HCT116 (cell line): Measurements from ENCODE around the gene LGALS3. TPM values are rescaled to one million over a fixed set of nuclear protein-coding genes. Genes with fewer than 3 reads are reported as not detected.

Source experiments
- ATAC-seq: fragments of 200-7000 bp; cut with Tn5 transposase; 2 replicates; pipeline ENCODE4 v1.9.1; 2020; ENCODE audit warnings: mild to moderate bottlenecking, moderate library complexity
- BruUV-seq: library from RNA; stranded (reverse); fragments of 400-500 nt; replicated peaks from 2 replicates; lab custom pipeline; 2021; lab: Mats Ljungman, UMichigan
- CTCF ChIA-PET: fragments of 300-600 bp; sonication (Branson Sonifier 250); formaldehyde crosslinking; loops from one replicate; lab custom pipeline; 2021; ENCODE audit warnings: antibody characterized with exemption; lab: Charles Lee
- POLR2A ChIA-PET: fragments of 300-600, 350-600 bp; sonication (Branson Sonifier 250); formaldehyde crosslinking; loops from one replicate; lab custom pipeline; 2021; ENCODE audit warnings: antibody characterized with exemption; lab: Charles Lee
- RAD21 ChIA-PET, 2 experiments: fragments of 300-600 bp; sonication (Branson Sonifier 250); formaldehyde crosslinking; loops; one replicate each; lab custom pipeline; 2023; ENCODE audit warnings: low total read pairs in 2 of 2; ENCODE audit not compliant: uncharacterized antibody in 2 of 2, unreplicated experiment in 2 of 2, low non-redundant PET in 1 of 2; lab: Charles Lee
- DNase-seq: peaks from one replicate; pipeline ENCODE4 v3.0.0-alpha.2; 2010; ENCODE audit warnings: low read depth, low spot score
- H2AFZ ChIP-seq: fragments of 200-600 bp; shearing (Covaris generic), sonication (generic); 2 replicates; pipeline ENCODE4 v1.6.1; 2017; ENCODE audit warnings: low read depth, mixed run types, mixed read lengths, antibody characterized with exemption, low read length; ENCODE audit not compliant: poor library complexity, severe bottlenecking
- H3K27ac ChIP-seq: 2 replicates; pipeline ENCODE4 v1.5.1; 2012; ENCODE audit warnings: low read depth, low read length
- H3K27me3 ChIP-seq: fragments of 200-600 bp; sonication (generic); 2 replicates; pipeline ENCODE4 v1.6.1; 2016; ENCODE audit warnings: mixed run types, low read length, mixed read lengths; ENCODE audit not compliant: insufficient read depth
- H3K36me3 ChIP-seq, 2 experiments: fragments of 200-500 bp in 1 of 2; fragments of 200-600 bp in 1 of 2; sonication (Bioruptor generic) in 1 of 2; sonication (generic) in 1 of 2; 2 replicates each; pipeline versions ENCODE4 v1.5.1 to v1.6.1; 2014 to 2016; ENCODE audit warnings: low read length in 2 of 2, inconsistent platforms in 1 of 2, mixed read lengths in 1 of 2, mixed run types in 1 of 2; ENCODE audit not compliant: insufficient read depth in 2 of 2, control insufficient read depth in 1 of 2
- H3K4me1 ChIP-seq, 2 experiments: fragments of 200-600 bp in 1 of 2; sonication (generic) in 1 of 2; 2 replicates each; pipeline versions ENCODE4 v1.5.1 to v1.6.1; 2012 to 2017; ENCODE audit warnings: low read length in 2 of 2, inconsistent platforms in 1 of 2, mild to moderate bottlenecking in 1 of 2, mixed read lengths in 1 of 2, mixed run types in 1 of 2, moderate library complexity in 1 of 2; ENCODE audit not compliant: insufficient read depth in 2 of 2, control insufficient read depth in 1 of 2
- H3K4me2 ChIP-seq: fragments of 200-600 bp; sonication (generic); 2 replicates; pipeline ENCODE4 v1.6.1; 2017; ENCODE audit warnings: mixed run types, low read length, mixed read lengths
- H3K4me3 ChIP-seq, 2 experiments: fragments of 200-600 bp in 1 of 2; sonication (generic) in 1 of 2; replicated peaks in 1 of 2; 2 replicates each; pipeline ENCODE4 v1.5.1; 2011 to 2016; ENCODE audit warnings: low read length in 2 of 2, control low read depth in 1 of 2, low read depth in 1 of 2, mild to moderate bottlenecking in 1 of 2, mixed read lengths in 1 of 2, mixed run types in 1 of 2
- H3K79me2 ChIP-seq: fragments of 200-600 bp; sonication (generic); 2 replicates; pipeline ENCODE4 v1.6.1; 2017; ENCODE audit warnings: mild to moderate bottlenecking, mixed run types, low read length, moderate library complexity, mixed read lengths; ENCODE audit not compliant: insufficient read depth
- H3K9ac ChIP-seq: fragments of 200-600 bp; sonication (generic); 2 replicates; pipeline ENCODE4 v1.6.1; 2016; ENCODE audit warnings: low read length, mixed read lengths
- H3K9me2 ChIP-seq: fragments of 200-600 bp; sonication (generic), shearing (Covaris generic); 2 replicates; pipeline ENCODE4 v1.6.1; 2017; ENCODE audit warnings: mixed run types, mild to moderate bottlenecking, moderate library complexity; ENCODE audit not compliant: insufficient read depth
- H3K9me3 ChIP-seq, 2 experiments: fragments of 200-500 bp in 1 of 2; fragments of 200-600 bp in 1 of 2; sonication (Bioruptor generic) in 1 of 2; sonication (generic) in 1 of 2; 2 replicates each; pipeline ENCODE4 v1.6.1; 2014 to 2017; ENCODE audit warnings: low read length in 2 of 2, mixed read lengths in 2 of 2, inconsistent platforms in 1 of 2, low read depth in 1 of 2, mild to moderate bottlenecking in 1 of 2, mixed run types in 1 of 2, moderate library complexity in 1 of 2; ENCODE audit not compliant: control insufficient read depth in 1 of 2, insufficient read depth in 1 of 2
- H4K20me1 ChIP-seq: fragments of 200-600 bp; sonication (generic), shearing (Covaris generic); 2 replicates; pipeline ENCODE4 v1.6.1; 2017; ENCODE audit warnings: mixed run types, mild to moderate bottlenecking, moderate library complexity; ENCODE audit not compliant: insufficient read depth
- EGR1 ChIP-seq: IDR thresholded peaks from 2 replicates; pipeline ENCODE4 v1.6.1; 2012; ENCODE audit warnings: low read depth
- ELF1 ChIP-seq: IDR thresholded peaks from 2 replicates; pipeline ENCODE4 v1.6.1; 2012; ENCODE audit warnings: low read depth, borderline replicate concordance
- EZH2 ChIP-seq: fragments of 200-600 bp; sonication (generic); IDR thresholded peaks from 2 replicates; pipeline ENCODE4 v1.6.1; 2017; ENCODE audit warnings: antibody characterized with exemption, mixed run types
- EZH2phosphoT487 ChIP-seq: fragments of 200-600 bp; IDR thresholded peaks from 2 replicates; pipeline ENCODE4 v1.6.1; 2018; ENCODE audit warnings: antibody characterized with exemption, borderline replicate concordance
- FOSL1 ChIP-seq: IDR thresholded peaks from 2 replicates; pipeline ENCODE4 v1.6.1; 2012; ENCODE audit warnings: low read depth
- JUND ChIP-seq: IDR thresholded peaks from 2 replicates; pipeline ENCODE4 v1.6.1; 2012
- MAX ChIP-seq: IDR thresholded peaks from 2 replicates; pipeline ENCODE4 v1.6.1; 2012
- POLR2A ChIP-seq: IDR thresholded peaks from 2 replicates; pipeline ENCODE4 v1.7.0; 2011; ENCODE audit warnings: borderline replicate concordance; ENCODE audit not compliant: insufficient read depth, insufficient read length; ENCODE audit errors: extremely low read depth
- POLR2AphosphoS5 ChIP-seq: IDR thresholded peaks from 2 replicates; pipeline ENCODE4 v1.6.1; 2011; ENCODE audit warnings: mild to moderate bottlenecking, low read depth, low read length, moderate library complexity
- RAD21 ChIP-seq: IDR thresholded peaks from 2 replicates; pipeline ENCODE4 v1.6.1; 2012; ENCODE audit warnings: low read depth, mild to moderate bottlenecking
- SIN3A ChIP-seq: IDR thresholded peaks from 2 replicates; pipeline ENCODE4 v1.6.1; 2012; ENCODE audit warnings: low read depth
- SP1 ChIP-seq: IDR thresholded peaks from 2 replicates; pipeline ENCODE4 v1.6.1; 2012; ENCODE audit warnings: low read depth
- YY1 ChIP-seq: IDR thresholded peaks from 2 replicates; pipeline ENCODE4 v1.6.1; 2011; ENCODE audit warnings: low read length, low read depth, moderate library complexity, mild to moderate bottlenecking; ENCODE audit not compliant: insufficient replicate concordance; ENCODE audit errors: extremely low read depth
- ZFX ChIP-seq: fragments of 450-650 bp; IDR thresholded peaks from 2 replicates; pipeline ENCODE4 v1.6.1; 2017
- ZNF274 ChIP-seq: fragments of 200-500 bp; sonication (Bioruptor generic); IDR thresholded peaks from 2 replicates; pipeline ENCODE4 v1.6.1; 2014; ENCODE audit warnings: mild to moderate bottlenecking, low read depth, low read length, inconsistent platforms
- intact Hi-C: fragments of 100-400 bp; cut with micrococcal nuclease; formaldehyde crosslinking; loops from 2 replicates; pipeline ENCODE4 v1.10.0; 2022
- total RNA-seq: library from RNA; stranded (reverse); gene quantifications from one replicate; pipeline ENCODE4 v1.2.1, GENCODE V29; 2021; ENCODE audit not compliant: unreplicated experiment
- TF ChIP-seq, protein P1 (sequence below), 3 experiments: fragments of 200-600 bp in 1 of 3; sonication (generic) in 1 of 3; IDR thresholded peaks in 2 of 3; conservative IDR thresholded peaks in 1 of 3; 2 replicates each; pipeline ENCODE4 v1.5.1; 2012 to 2017; ENCODE audit warnings: low read depth in 2 of 3, low read length in 2 of 3, antibody characterized with exemption in 1 of 3, borderline replicate concordance in 1 of 3, control low read depth in 1 of 3, mild to moderate bottlenecking in 1 of 3, mixed read lengths in 1 of 3, mixed run types in 1 of 3, moderate library complexity in 1 of 3; ENCODE audit not compliant: insufficient read depth in 1 of 3
- TF ChIP-seq, protein P2 (sequence below): IDR thresholded peaks from 2 replicates; pipeline ENCODE4 v1.6.1; 2011; ENCODE audit warnings: mild to moderate bottlenecking, low read length, moderate library complexity; ENCODE audit not compliant: insufficient replicate concordance; ENCODE audit errors: extremely low read depth

The LGALS3 gene
- total RNA-seq, 1 experiment from 2014 or later: 86.1 TPM

- RAD21 ChIA-PET: no interaction called here
- TF ChIP-seq JUND (no peak), POLR2AphosphoS5 (no peak), EZH2phosphoT487 (no peak), RAD21 (no peak), MAX (no peak), FOSL1 (no peak), ZNF274 (no peak), EZH2 (no peak), YY1 (no peak), ZFX (no peak), SP1 (no peak), EGR1 (no peak), POLR2A (no peak), ELF1 (no peak), SIN3A (no peak)
- TF ChIP-seq, protein P1, sequence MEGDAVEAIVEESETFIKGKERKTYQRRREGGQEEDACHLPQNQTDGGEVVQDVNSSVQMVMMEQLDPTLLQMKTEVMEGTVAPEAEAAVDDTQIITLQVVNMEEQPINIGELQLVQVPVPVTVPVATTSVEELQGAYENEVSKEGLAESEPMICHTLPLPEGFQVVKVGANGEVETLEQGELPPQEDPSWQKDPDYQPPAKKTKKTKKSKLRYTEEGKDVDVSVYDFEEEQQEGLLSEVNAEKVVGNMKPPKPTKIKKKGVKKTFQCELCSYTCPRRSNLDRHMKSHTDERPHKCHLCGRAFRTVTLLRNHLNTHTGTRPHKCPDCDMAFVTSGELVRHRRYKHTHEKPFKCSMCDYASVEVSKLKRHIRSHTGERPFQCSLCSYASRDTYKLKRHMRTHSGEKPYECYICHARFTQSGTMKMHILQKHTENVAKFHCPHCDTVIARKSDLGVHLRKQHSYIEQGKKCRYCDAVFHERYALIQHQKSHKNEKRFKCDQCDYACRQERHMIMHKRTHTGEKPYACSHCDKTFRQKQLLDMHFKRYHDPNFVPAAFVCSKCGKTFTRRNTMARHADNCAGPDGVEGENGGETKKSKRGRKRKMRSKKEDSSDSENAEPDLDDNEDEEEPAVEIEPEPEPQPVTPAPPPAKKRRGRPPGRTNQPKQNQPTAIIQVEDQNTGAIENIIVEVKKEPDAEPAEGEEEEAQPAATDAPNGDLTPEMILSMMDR (IDR thresholded peaks at IDR 0.05 in 2 of 3, conservative IDR thresholded peaks at IDR 0.05 in 1 of 3; ENCODE audit: borderline replicate concordance in 1 of 3, insufficient read depth in 1 of 3, low read depth in 2 of 3, low read length in 2 of 3): no peak
- TF ChIP-seq, protein P2, sequence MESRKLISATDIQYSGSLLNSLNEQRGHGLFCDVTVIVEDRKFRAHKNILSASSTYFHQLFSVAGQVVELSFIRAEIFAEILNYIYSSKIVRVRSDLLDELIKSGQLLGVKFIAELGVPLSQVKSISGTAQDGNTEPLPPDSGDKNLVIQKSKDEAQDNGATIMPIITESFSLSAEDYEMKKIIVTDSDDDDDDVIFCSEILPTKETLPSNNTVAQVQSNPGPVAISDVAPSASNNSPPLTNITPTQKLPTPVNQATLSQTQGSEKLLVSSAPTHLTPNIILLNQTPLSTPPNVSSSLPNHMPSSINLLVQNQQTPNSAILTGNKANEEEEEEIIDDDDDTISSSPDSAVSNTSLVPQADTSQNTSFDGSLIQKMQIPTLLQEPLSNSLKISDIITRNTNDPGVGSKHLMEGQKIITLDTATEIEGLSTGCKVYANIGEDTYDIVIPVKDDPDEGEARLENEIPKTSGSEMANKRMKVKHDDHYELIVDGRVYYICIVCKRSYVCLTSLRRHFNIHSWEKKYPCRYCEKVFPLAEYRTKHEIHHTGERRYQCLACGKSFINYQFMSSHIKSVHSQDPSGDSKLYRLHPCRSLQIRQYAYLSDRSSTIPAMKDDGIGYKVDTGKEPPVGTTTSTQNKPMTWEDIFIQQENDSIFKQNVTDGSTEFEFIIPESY: no peak
- Histone ChIP-seq H3K79me2 (no peaks in the 10 kb centered on the region), H3K4me3 (no peak overlapping the region), H4K20me1 (no peaks in the 10 kb centered on the region), H3K4me1 (peaks cover 11 to 12% of the 10 kb centered on the region in 2 experiments), H2AFZ (no peak overlapping the region), H3K27ac (no peak overlapping the region), H3K4me2 (no peak overlapping the region), H3K27me3 (no peaks in the 10 kb centered on the region), H3K9ac (no peak overlapping the region), H3K9me3 (no peaks in the 10 kb centered on the region), H3K9me2 (no peaks in the 10 kb centered on the region), H3K36me3 (no peaks in the 10 kb centered on the region)
- BruUV-seq: no TSS peak
- ATAC-seq: peak; percentile 54
- CTCF ChIA-PET: no interaction called here
- POLR2A ChIA-PET: interaction anchor here (1.2 to 1.8 kb wide), 2 partner anchors 11 to 15 kb away, joined by 4 to 8 read pairs; partner anchors contain the start of gene LGALS3
- intact Hi-C loops: no loop called here
- DNase-seq: no peak
Measured at GRCh38 chr14:55117803-55118441, 11.1 kb upstream of the LGALS3 start.
